ENCODE data around the gene CHD1.

DNA sequence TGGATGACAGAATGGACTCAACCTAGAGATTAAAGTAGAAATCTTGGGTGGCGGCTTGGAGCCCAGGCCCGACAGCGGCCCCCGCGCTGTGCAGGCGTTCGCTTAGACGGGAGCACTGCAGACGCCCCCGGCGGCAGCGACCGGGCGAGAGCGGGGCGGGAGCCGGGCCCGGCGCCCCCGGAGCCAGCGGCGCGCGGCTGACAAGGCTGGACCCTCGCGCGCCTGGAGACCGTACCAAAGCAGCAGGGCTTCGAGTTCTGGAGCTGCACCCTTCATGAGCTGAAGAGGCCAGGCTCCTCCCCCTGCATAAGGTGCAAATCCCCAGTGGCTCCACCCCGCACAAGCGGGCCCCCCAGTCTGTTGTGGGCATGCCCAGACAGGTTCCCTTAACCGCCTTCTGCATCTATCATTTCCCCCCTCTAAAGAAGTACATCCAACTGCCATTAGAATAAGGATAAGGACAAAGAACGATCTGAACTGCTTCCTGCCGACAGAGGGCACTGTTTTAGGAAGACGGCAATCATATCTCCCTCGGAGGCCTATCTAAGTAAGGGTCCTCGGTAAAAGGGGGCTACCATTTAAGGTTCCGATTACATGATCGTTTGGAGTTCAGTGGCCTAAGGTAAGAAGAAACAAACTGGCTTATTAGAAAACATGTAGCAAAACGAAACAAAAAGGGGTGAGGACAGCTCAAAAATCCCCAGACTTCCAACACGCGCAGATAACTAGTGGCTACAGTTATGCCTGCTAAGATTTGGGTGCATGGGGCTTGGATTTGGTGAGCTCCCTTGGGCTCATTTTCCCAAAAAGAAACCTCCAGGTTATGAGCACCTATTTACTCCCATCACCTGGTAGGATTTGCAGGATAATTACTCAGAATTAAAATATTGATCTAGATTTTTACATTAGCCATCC lies 89.1 kb downstream of the CHD1 start:
- TF ChIP-seq CTCF (IDR thresholded peaks at IDR 0.05), result peak in 4 of 6 experiments; percentile 29 to 40 (median 34)
- no peak for TF ChIP-seq POLR2A (IDR thresholded peaks at IDR 0.05)

Measured in Peyer's patch (tissue), 4 donors.